ENCODE data around the gene PLD1.
A peak's percentile ranks its signal among the peaks of the same experiment; 100 is the strongest.

The PLD1 gene

DNA sequence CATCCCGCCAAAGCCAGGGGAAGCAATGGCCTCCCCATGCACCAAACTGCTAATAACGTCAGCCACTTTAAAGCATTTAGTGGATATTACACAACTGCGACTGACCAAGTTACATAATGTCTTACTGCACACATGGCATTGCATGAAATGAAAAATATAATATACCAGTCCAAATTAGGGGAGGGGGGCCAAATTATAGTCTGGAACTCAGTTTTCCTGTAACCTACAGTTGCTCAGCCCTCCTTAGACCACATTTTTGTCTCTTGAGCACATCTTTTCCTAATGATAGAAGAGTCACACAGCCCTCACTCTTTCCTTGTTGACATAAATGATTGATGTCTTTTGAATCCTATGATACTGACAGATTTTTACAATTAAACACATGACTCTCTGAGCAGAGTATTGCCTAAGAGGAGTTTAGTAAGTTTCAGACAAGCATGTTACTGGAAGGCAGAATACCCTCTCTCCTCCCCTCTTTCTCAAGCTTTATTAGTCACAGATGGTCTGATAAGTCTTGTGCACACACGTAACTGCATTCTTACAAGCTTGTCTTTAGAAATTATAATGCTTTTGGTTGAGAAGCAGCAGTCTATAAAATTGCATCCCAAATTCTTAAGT is 1.1 kb upstream of the PLD1 start:
- TF ChIP-seq, protein P1, sequence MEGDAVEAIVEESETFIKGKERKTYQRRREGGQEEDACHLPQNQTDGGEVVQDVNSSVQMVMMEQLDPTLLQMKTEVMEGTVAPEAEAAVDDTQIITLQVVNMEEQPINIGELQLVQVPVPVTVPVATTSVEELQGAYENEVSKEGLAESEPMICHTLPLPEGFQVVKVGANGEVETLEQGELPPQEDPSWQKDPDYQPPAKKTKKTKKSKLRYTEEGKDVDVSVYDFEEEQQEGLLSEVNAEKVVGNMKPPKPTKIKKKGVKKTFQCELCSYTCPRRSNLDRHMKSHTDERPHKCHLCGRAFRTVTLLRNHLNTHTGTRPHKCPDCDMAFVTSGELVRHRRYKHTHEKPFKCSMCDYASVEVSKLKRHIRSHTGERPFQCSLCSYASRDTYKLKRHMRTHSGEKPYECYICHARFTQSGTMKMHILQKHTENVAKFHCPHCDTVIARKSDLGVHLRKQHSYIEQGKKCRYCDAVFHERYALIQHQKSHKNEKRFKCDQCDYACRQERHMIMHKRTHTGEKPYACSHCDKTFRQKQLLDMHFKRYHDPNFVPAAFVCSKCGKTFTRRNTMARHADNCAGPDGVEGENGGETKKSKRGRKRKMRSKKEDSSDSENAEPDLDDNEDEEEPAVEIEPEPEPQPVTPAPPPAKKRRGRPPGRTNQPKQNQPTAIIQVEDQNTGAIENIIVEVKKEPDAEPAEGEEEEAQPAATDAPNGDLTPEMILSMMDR (IDR thresholded peaks at IDR 0.05; ENCODE audit: low read depth, low read length): no peak
- H3K4me1 ChIP-seq: peaks cover 3% of the 10 kb centered on the region; the same call in 1 of the 2 replicates
- no peaks in the 10 kb centered on the region for H3K9me3 ChIP-seq
- DNase-seq: no peak
- H3K27me3 ChIP-seq: peaks cover 7% of the 10 kb centered on the region; the same call in 1 of the 2 replicates
- no peaks in the 10 kb centered on the region for H3K36me3 ChIP-seq
- H3K4me3 ChIP-seq (ENCODE audit: low read depth, low read length): no peak overlapping the region

GRCh38 chr3:171810629-171811294 is 479 bp upstream of the PLD1 start:
- TF ChIP-seq, protein P1 (IDR thresholded peaks at IDR 0.05; ENCODE audit: low read depth, low read length): no peak
- DNase-seq: no peak
- Histone ChIP-seq H3K9me3 (no peaks in the 10 kb centered on the region), H3K4me1 (peaks cover 3% of the 10 kb centered on the region; the same call in 1 of the 2 replicates), H3K4me3 (ENCODE audit: low read depth, low read length) (peak overlapping the region; percentile 73), H3K36me3 (no peaks in the 10 kb centered on the region), H3K27me3 (peaks cover 7% of the 10 kb centered on the region; the same call in 1 of the 2 replicates)

- no peaks in the 10 kb centered on the region for H3K36me3 ChIP-seq
- TF ChIP-seq, protein P1 (IDR thresholded peaks at IDR 0.05; ENCODE audit: low read depth, low read length): no peak
- H3K4me1 ChIP-seq: peaks cover 3% of the 10 kb centered on the region; the same call in 1 of the 2 replicates
- no peak for DNase-seq
- H3K27me3 ChIP-seq: peaks cover 7% of the 10 kb centered on the region; the same call in 1 of the 2 replicates
- peak overlapping the region; percentile 73 for H3K4me3 ChIP-seq (ENCODE audit: low read depth, low read length)
- no peaks in the 10 kb centered on the region for H3K9me3 ChIP-seq
Observed at GRCh38 chr3:171809611-171809860, 747 bp downstream of the PLD1 start.

DNA sequence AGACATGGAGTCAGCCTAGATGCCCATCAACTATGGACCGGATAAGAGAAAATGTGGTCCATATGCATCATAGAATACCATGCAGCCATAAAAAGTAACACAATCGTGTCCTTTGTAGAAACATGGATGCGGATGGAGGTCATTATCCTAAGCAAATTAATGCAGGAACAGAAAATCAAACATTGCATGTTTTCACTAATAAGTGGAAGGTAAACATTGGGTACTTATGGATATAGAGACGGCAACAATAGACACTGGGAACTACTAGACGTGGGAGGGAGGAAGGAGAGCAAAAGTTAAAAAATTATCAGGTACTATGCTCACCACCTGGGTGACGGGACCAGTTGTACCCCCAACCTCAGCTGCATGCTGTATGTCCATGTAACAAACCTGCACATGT is 2.5 kb downstream of the PLD1 start:
- H3K27me3 ChIP-seq: peaks cover 7% of the 10 kb centered on the region; the same call in 1 of the 2 replicates
- H3K4me3 ChIP-seq (ENCODE audit: low read depth, low read length): no peak overlapping the region
- H3K36me3 ChIP-seq: no peaks in the 10 kb centered on the region
- no peak for DNase-seq
- no peaks in the 10 kb centered on the region for H3K9me3 ChIP-seq
- H3K4me1 ChIP-seq: peaks cover 3% of the 10 kb centered on the region; the same call in 1 of the 2 replicates
- TF ChIP-seq, protein P1 (IDR thresholded peaks at IDR 0.05; ENCODE audit: low read depth, low read length): no peak

DNA sequence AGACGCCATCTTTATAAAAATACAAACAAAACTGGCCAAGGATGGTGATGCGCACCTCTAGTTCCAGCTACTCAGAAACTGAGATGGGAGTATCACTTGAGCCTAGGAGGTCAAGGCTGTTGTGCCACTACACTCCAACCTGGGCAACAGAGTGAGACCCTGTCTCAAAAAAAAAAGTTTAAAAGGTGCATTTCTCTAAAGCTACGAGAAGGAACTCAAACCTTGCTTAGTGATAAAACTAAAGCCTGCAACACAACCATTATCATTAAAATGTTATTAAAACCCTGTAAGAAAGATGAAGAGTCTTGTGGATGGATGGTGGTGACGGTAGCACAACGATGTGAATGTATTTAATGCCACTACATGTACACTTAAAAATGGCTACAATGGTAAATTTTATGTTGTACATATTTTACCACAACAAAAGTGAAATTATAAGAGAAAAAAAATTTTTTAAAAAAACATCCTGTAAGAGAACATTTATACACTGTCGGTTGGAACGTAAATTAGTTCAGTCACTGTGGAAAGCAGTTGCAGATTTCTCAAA is 3.1 kb downstream of the PLD1 start:
- TF ChIP-seq, protein P1 (IDR thresholded peaks at IDR 0.05; ENCODE audit: low read depth, low read length): no peak
- Histone ChIP-seq H3K4me1 (peaks cover 3% of the 10 kb centered on the region; the same call in 1 of the 2 replicates), H3K36me3 (no peaks in the 10 kb centered on the region), H3K9me3 (no peaks in the 10 kb centered on the region), H3K4me3 (ENCODE audit: low read depth, low read length) (no peak overlapping the region), H3K27me3 (peaks cover 7% of the 10 kb centered on the region; the same call in 1 of the 2 replicates)
- no peak for DNase-seq

All from BE2C (cell line).